GM12878 (cell line): ENCODE data around the gene ISY1. TPM values are rescaled to one million over a fixed set of nuclear protein-coding genes. Genes with fewer than 3 reads are reported as not detected.

Experiments used
- ATAC-seq: fragments of 200-7000 bp; cut with Tn5 transposase; 3 replicates; pipeline ENCODE4 v1.9.1; 2020; ENCODE audit warnings: mild to moderate bottlenecking, moderate library complexity
- BruUV-seq: library from RNA; stranded (reverse); fragments of 400-500 nt; replicated peaks from 2 replicates; lab custom pipeline; 2021; lab: Mats Ljungman, UMichigan
- CTCF ChIA-PET: fragments of 300-600 bp; sonication (Branson Sonifier 250); formaldehyde crosslinking; extraction: SDS; loops from one replicate; lab custom pipeline; 2021; ENCODE audit warnings: inconsistent platforms; lab: Yijun Ruan, JAX
- POLR2A ChIA-PET: fragments of 350-600 bp; formaldehyde crosslinking; extraction: SDS; loops from one replicate; lab custom pipeline; 2021; ENCODE audit warnings: inconsistent platforms; lab: Charles Lee
- RAD21 ChIA-PET: fragments of 300-600 bp; sonication (Branson Sonifier 250); formaldehyde crosslinking; loops from one replicate; lab custom pipeline; 2023; ENCODE audit warnings: antibody characterized with exemption; ENCODE audit not compliant: unreplicated experiment; lab: Charles Lee
- SMC1A ChIA-PET: fragments of 300-600 bp; sonication (Branson Sonifier 250); formaldehyde crosslinking; loops from one replicate; lab custom pipeline; 2023; ENCODE audit not compliant: unreplicated experiment, uncharacterized antibody; lab: Charles Lee
- DNase-seq: peaks from one replicate; pipeline ENCODE4 v3.0.0-alpha.2; 2011; ENCODE audit warnings: low read depth, low spot score
- FAIRE-seq: peaks from 3 replicates; lab custom pipeline; 2011; peaks lifted over from hg19 to GRCh38; lab: Jason Lieb, UNC
- H2AFZ ChIP-seq: 2 replicates; pipeline ENCODE4 v1.6.0; 2011; ENCODE audit warnings: low read depth, low read length, control low read depth; ENCODE audit not compliant: control insufficient read depth
- H3K27ac ChIP-seq: 2 replicates; pipeline ENCODE4 v1.5.1; 2011; ENCODE audit warnings: control low read depth; ENCODE audit not compliant: control insufficient read depth, insufficient read depth
- H3K27me3 ChIP-seq, 2 experiments: replicated peaks in 1 of 2; 2 replicates each; pipeline versions ENCODE4 v1.6.0 to v1.6.1; 2011; ENCODE audit warnings: low read length in 1 of 2; ENCODE audit not compliant: control insufficient read depth in 2 of 2, insufficient read depth in 2 of 2
- H3K36me3 ChIP-seq, 2 experiments: 2 replicates each; pipeline ENCODE4 v1.5.1; 2011; ENCODE audit warnings: low read length in 1 of 2; ENCODE audit not compliant: control insufficient read depth in 2 of 2, insufficient read depth in 2 of 2
- H3K4me1 ChIP-seq: 2 replicates; pipeline ENCODE4 v1.6.1; 2011; ENCODE audit warnings: mild to moderate bottlenecking, low read length, moderate library complexity, mixed read lengths; ENCODE audit not compliant: control insufficient read depth, insufficient read depth
- H3K4me2 ChIP-seq: 2 replicates; pipeline ENCODE4 v1.6.0; 2011; ENCODE audit warnings: control low read depth; ENCODE audit not compliant: control insufficient read depth, insufficient read depth
- H3K4me3 ChIP-seq: fragments of 200-600 bp; sonication (generic); 2 replicates; pipeline ENCODE4 v1.5.1; 2016
- H3K79me2 ChIP-seq: 2 replicates; pipeline ENCODE4 v1.6.0; 2011; ENCODE audit warnings: low read length; ENCODE audit not compliant: control insufficient read depth, insufficient read depth
- H3K9ac ChIP-seq: 2 replicates; pipeline ENCODE4 v1.8.0; 2011; ENCODE audit warnings: low read length, control low read depth, mixed read lengths; ENCODE audit not compliant: control insufficient read depth, insufficient read depth
- H3K9me3 ChIP-seq: replicated peaks from 3 replicates; pipeline ENCODE4 v1.5.1; 2011; ENCODE audit warnings: mild to moderate bottlenecking, low read length; ENCODE audit not compliant: control insufficient read depth, insufficient read depth
- H4K20me1 ChIP-seq: 2 replicates; pipeline ENCODE4 v1.6.0; 2011; ENCODE audit not compliant: control insufficient read depth, insufficient read depth
- ATF3 ChIP-seq: IDR thresholded peaks from 2 replicates; pipeline ENCODE4 v1.6.1; 2011; ENCODE audit warnings: low read depth, mild to moderate bottlenecking, low read length, moderate library complexity, borderline replicate concordance; ENCODE audit errors: extremely low read depth
- BCL3 ChIP-seq: IDR thresholded peaks from 2 replicates; pipeline ENCODE4 v1.6.1; 2011; ENCODE audit warnings: borderline replicate concordance, low read depth, mild to moderate bottlenecking, moderate library complexity, low read length; ENCODE audit not compliant: insufficient read depth, poor library complexity, severe bottlenecking
- BHLHE40 ChIP-seq, 2 experiments: fragments of 450-650 bp in 1 of 2; IDR thresholded peaks; 2 replicates each; pipeline ENCODE4 v1.6.1; 2011 to 2017; ENCODE audit warnings: low read depth in 2 of 2, borderline replicate concordance in 1 of 2, improper control_type of control experiment in 1 of 2, low read length in 1 of 2, mild to moderate bottlenecking in 1 of 2
- EGR1 ChIP-seq, 2 experiments: IDR thresholded peaks; 1 replicate in 1 of 2; 2 replicates in 1 of 2; pipeline ENCODE4 v1.6.1; 2011 to 2012; ENCODE audit warnings: low read depth in 2 of 2, low read length in 2 of 2, borderline replicate concordance in 1 of 2, mild to moderate bottlenecking in 1 of 2, moderate library complexity in 1 of 2
- GABPA ChIP-seq: IDR thresholded peaks from 2 replicates; pipeline ENCODE4 v1.6.1; 2014; ENCODE audit warnings: antibody characterized with exemption, low read depth, mild to moderate bottlenecking, inconsistent platforms
- GATAD2B ChIP-seq: fragments of 450-650 bp; conservative IDR thresholded peaks from 2 replicates; pipeline ENCODE4 v1.6.1; 2017; ENCODE audit warnings: low read depth, mild to moderate bottlenecking, moderate library complexity
- HCFC1 ChIP-seq: fragments of 150-350 bp; IDR thresholded peaks from 2 replicates; pipeline ENCODE4 v1.6.1; 2014; ENCODE audit warnings: low read length
- MTA3 ChIP-seq: IDR thresholded peaks from 2 replicates; pipeline ENCODE4 v1.6.1; 2012; ENCODE audit warnings: low read length, inconsistent platforms, borderline replicate concordance
- NBN ChIP-seq: fragments of 450-650 bp; IDR thresholded peaks from 2 replicates; pipeline ENCODE4 v1.6.1; 2016
- NFXL1 ChIP-seq: fragments of 450-650 bp; IDR thresholded peaks from 2 replicates; pipeline ENCODE4 v1.6.1; 2017; ENCODE audit warnings: antibody characterized with exemption, mild to moderate bottlenecking, borderline replicate concordance
- NR2F1 ChIP-seq: fragments of 450-650 bp; conservative IDR thresholded peaks from 2 replicates; pipeline ENCODE4 v1.6.1; 2017; ENCODE audit warnings: mild to moderate bottlenecking
- POU2F2 ChIP-seq: IDR thresholded peaks from 3 replicates; pipeline ENCODE4 v1.6.1; 2011; ENCODE audit warnings: low read depth, mild to moderate bottlenecking, low read length, borderline replicate concordance
- SIN3A ChIP-seq: IDR thresholded peaks from 2 replicates; pipeline ENCODE4 v1.6.1; 2012; ENCODE audit warnings: low read depth, low read length, improper control_type of control experiment
- WRNIP1 ChIP-seq: IDR thresholded peaks from 2 replicates; pipeline ENCODE4 v1.6.1; 2011; ENCODE audit warnings: low read depth, low read length, improper control_type of control experiment, borderline replicate concordance
- YBX1 ChIP-seq: fragments of 450-650 bp; IDR thresholded peaks from 2 replicates; pipeline ENCODE4 v1.6.1; 2016; ENCODE audit warnings: antibody characterized with exemption
- ZNF274 ChIP-seq: IDR thresholded peaks from one replicate; pipeline ENCODE4 v1.8.0; 2011; ENCODE audit not compliant: insufficient read length, insufficient read depth
- ZNF622 ChIP-seq: fragments of 450-650 bp; IDR thresholded peaks from 2 replicates; pipeline ENCODE4 v1.6.1; 2017; ENCODE audit warnings: mild to moderate bottlenecking, inconsistent platforms
- ZSCAN29 ChIP-seq: fragments of 450-650 bp; IDR thresholded peaks from 2 replicates; pipeline ENCODE4 v1.6.1; 2017; ENCODE audit warnings: mild to moderate bottlenecking, moderate library complexity
- WGBS: methylation state at CpG from one replicate; pipeline ENCODE4 v1.1.6; 2016; ENCODE audit warnings: low lambda C conversion rate; ENCODE audit not compliant: insufficient replicate concordance, insufficient coverage; ENCODE audit errors: missing lambda C conversion rate; 5-methylcytosine and 5-hydroxymethylcytosine counted together
- in situ Hi-C: fragments of 300-500 bp; cut with MboI; formaldehyde crosslinking; loops from 9 replicates; pipeline ENCODE4 v1.14.3; 2018; ENCODE audit warnings: mixed read lengths
- intact Hi-C: fragments of 100-400 bp; cut with micrococcal nuclease; formaldehyde crosslinking; loops from one replicate; pipeline ENCODE4 v1.14.2; 2022; ENCODE audit not compliant: unreplicated experiment
- polyA plus RNA-seq, 11 experiments: library from polyadenylated mRNA; depleted of rRNA in 4 of 11; unstranded in 6 of 11; stranded (reverse) in 5 of 11; fragments of >200 nt; fragmentation: Nextera tagmentation in 4 of 11; fragmentation: Illumina TruSeq in 1 of 11; extraction: Ambion mirVana in 4 of 11; extraction: Trizol in 1 of 11; gene quantifications; 1 replicate in 1 of 11; 2 replicates in 10 of 11; pipeline versions ENCODE4 v1.2.1 to v1.2.3, GENCODE V29; 2011 to 2016; ENCODE audit warnings: inconsistent platforms in 2 of 11, missing spikeins in 2 of 11, low read depth in 1 of 11
- total RNA-seq, 4 experiments: library from RNA; depleted of rRNA in 3 of 4; stranded (reverse); fragments of >200 nt in 3 of 4; fragmentation: Illumina TruSeq in 1 of 4; extraction: Trizol in 1 of 4; gene quantifications; 2 replicates each; pipeline versions ENCODE4 v1.2.1 to v1.2.3, GENCODE V29; 2013 to 2021

ISY1 gene
- total and polyA plus RNA-seq, 10 of the 15 experiments (the other 5 are each of a cell fraction or from before 2014, with no cell fraction given), result 28.3 to 72.2 (median 44.7) TPM

GRCh38 chr3:129081503-129081902, 79.4 kb downstream of the ISY1 start:
- POLR2A ChIA-PET, result no interaction called here
- no peak overlapping the region for H2AFZ ChIP-seq
- SMC1A ChIA-PET, result no interaction called here
- H3K9me3 ChIP-seq, result no peaks in the 10 kb centered on the region
- TF ChIP-seq MTA3 (no peak), BCL3 (no peak), NBN (no peak), ZNF274 (no peak), NR2F1 (no peak), WRNIP1 (no peak), HCFC1 (no peak), BHLHE40 (IDR thresholded peaks at IDR 0.05; ENCODE audit: borderline replicate concordance in 1 of 2, low read depth in 2 of 2, low read length in 1 of 2) (no peak), POU2F2 (no peak), ZNF622 (no peak), SIN3A (no peak), GABPA (no peak), GATAD2B (no peak), ATF3 (no peak), YBX1 (no peak), NFXL1 (no peak), ZSCAN29 (no peak), EGR1 (IDR thresholded peaks at IDR 0.05; ENCODE audit: borderline replicate concordance in 1 of 2, low read depth in 2 of 2, low read length in 2 of 2) (no peak)
- BruUV-seq, result no TSS peak
- H3K4me2 ChIP-seq, result no peak overlapping the region
- no peaks in the 10 kb centered on the region for H3K79me2 ChIP-seq
- no peak overlapping the region for H3K27ac ChIP-seq
- DNase-seq, result no peak
- ATAC-seq, result no peak
- RAD21 ChIA-PET, result no interaction called here
- in situ Hi-C loops, result no loop called here
- no peaks in the 10 kb centered on the region for H3K4me1 ChIP-seq
- 64% methylated on average over 8 of the region's 8 CpGs for WGBS
- FAIRE-seq, result no peak
- no peak overlapping the region for H3K4me3 ChIP-seq
- intact Hi-C loops, result no loop called here
- H3K9ac ChIP-seq, result no peak overlapping the region
- no peaks in the 10 kb centered on the region for H4K20me1 ChIP-seq
- CTCF ChIA-PET, result interaction anchor here (1.8 kb wide), 1 partner anchor 111 kb away, joined by 6 read pairs; no protein-coding TSS in a partner anchor
- H3K27me3 ChIP-seq, result no peaks in the 10 kb centered on the region
- no peaks in the 10 kb centered on the region for H3K36me3 ChIP-seq
